GM23338 (cell line): ENCODE data around the gene SPECC1L. TPM values are rescaled to one million over a fixed set of nuclear protein-coding genes. Genes with fewer than 3 reads are reported as not detected.

Source experiments
- ATAC-seq: fragments of 200-7000 bp; cut with Tn5 transposase; 3 replicates; pipeline ENCODE4 v1.9.1; 2020
- DNase-seq: peaks from one replicate; pipeline ENCODE4 v3.0.0-alpha.2; 2015; ENCODE audit warnings: low spot score
- H2AFZ ChIP-seq: fragments of 200-600 bp; sonication (generic); 2 replicates; pipeline ENCODE4 v1.8.0; 2016; ENCODE audit warnings: antibody characterized with exemption, mild to moderate bottlenecking, moderate library complexity
- H3F3A ChIP-seq: fragments of 200-600 bp; sonication (generic); replicated peaks from 2 replicates; pipeline ENCODE4 v1.8.0; 2017; ENCODE audit warnings: antibody characterized with exemption, mixed run types, low read depth
- H3K27ac ChIP-seq: fragments of 200-600 bp; sonication (generic); 2 replicates; pipeline ENCODE4 v1.6.1; 2016; ENCODE audit warnings: low read depth
- H3K27me3 ChIP-seq: fragments of 200-600 bp; sonication (generic); 2 replicates; pipeline ENCODE4 v1.8.0; 2016; ENCODE audit warnings: mild to moderate bottlenecking, mixed run types, moderate library complexity; ENCODE audit not compliant: insufficient read depth
- H3K36me3 ChIP-seq: fragments of 200-600 bp; sonication (generic); 2 replicates; pipeline ENCODE4 v1.8.0; 2016; ENCODE audit warnings: mild to moderate bottlenecking; ENCODE audit not compliant: insufficient read depth
- H3K4me1 ChIP-seq: fragments of 200-600 bp; sonication (generic); 2 replicates; pipeline ENCODE4 v1.8.0; 2016; ENCODE audit warnings: mild to moderate bottlenecking, moderate library complexity; ENCODE audit not compliant: insufficient read depth
- H3K4me2 ChIP-seq: fragments of 200-600 bp; sonication (generic); 2 replicates; pipeline ENCODE4 v1.7.1; 2017; ENCODE audit warnings: mixed run types
- H3K4me3 ChIP-seq: fragments of 200-600 bp; sonication (generic); 2 replicates; pipeline ENCODE4 v1.6.1; 2016; ENCODE audit warnings: mixed run types
- H3K79me2 ChIP-seq: fragments of 200-600 bp; sonication (generic); replicated peaks from 2 replicates; pipeline ENCODE4 v1.8.0; 2017; ENCODE audit warnings: mild to moderate bottlenecking; ENCODE audit not compliant: insufficient read depth
- H3K9me2 ChIP-seq: fragments of 200-600 bp; sonication (generic); 2 replicates; pipeline ENCODE4 v1.8.0; 2017; ENCODE audit not compliant: insufficient read depth
- H4K20me1 ChIP-seq: fragments of 200-600 bp; sonication (generic); replicated peaks from 2 replicates; pipeline ENCODE4 v1.8.0; 2017; ENCODE audit warnings: mild to moderate bottlenecking; ENCODE audit not compliant: insufficient read depth
- H3K27ac Mint-ChIP-seq: 2 replicates; pipeline ENCODE4 v1.8.0; 2020; ENCODE audit warnings: inconsistent platforms, mild to moderate bottlenecking, moderate library complexity, mixed read lengths
- H3K27me3 Mint-ChIP-seq: 3 replicates; pipeline ENCODE4 v1.8.0; 2022; ENCODE audit warnings: low read depth, mild to moderate bottlenecking, moderate library complexity, mixed read lengths, inconsistent platforms; ENCODE audit not compliant: insufficient read depth, poor library complexity
- H3K36me3 Mint-ChIP-seq: 3 replicates; pipeline ENCODE4 v1.8.0; 2021; ENCODE audit warnings: low read depth, mild to moderate bottlenecking, inconsistent platforms, moderate library complexity, mixed read lengths
- H3K4me1 Mint-ChIP-seq: 3 replicates; pipeline ENCODE4 v1.8.0; 2020; ENCODE audit warnings: mild to moderate bottlenecking, inconsistent platforms, mixed read lengths
- H3K4me3 Mint-ChIP-seq: 3 replicates; pipeline ENCODE4 v1.8.0; 2021; ENCODE audit warnings: moderate library complexity, mild to moderate bottlenecking, inconsistent platforms, mixed read lengths
- H3K9me3 Mint-ChIP-seq: 3 replicates; pipeline ENCODE4 v1.8.0; 2020; ENCODE audit warnings: moderate library complexity, mild to moderate bottlenecking, inconsistent platforms, mixed read lengths
- CREB1 ChIP-seq: fragments of 250-450 bp; sonication (Bioruptor Pico); IDR thresholded peaks from 2 replicates; pipeline ENCODE4 v1.5.0; 2020; ENCODE audit warnings: low read depth, mild to moderate bottlenecking, moderate library complexity
- CTCF ChIP-seq, 2 experiments: fragments of 200-600 bp in 1 of 2; sonication (generic) in 1 of 2; conservative IDR thresholded peaks; 2 replicates each; pipeline versions ENCODE4 v1.5.1 to v1.6.1; 2016 to 2017; ENCODE audit warnings: antibody characterized with exemption in 2 of 2, low read depth in 2 of 2, mild to moderate bottlenecking in 2 of 2, moderate library complexity in 1 of 2
- ETS1 ChIP-seq: IDR thresholded peaks from 2 replicates; pipeline ENCODE4 v1.6.1; 2016; ENCODE audit warnings: antibody characterized with exemption
- EZH2 ChIP-seq: fragments of 200-600 bp; sonication (generic); IDR thresholded peaks from one replicate; pipeline ENCODE4 v1.8.0; 2017; ENCODE audit warnings: antibody characterized with exemption, mild to moderate bottlenecking, low read depth; ENCODE audit not compliant: unreplicated experiment
- EZH2phosphoT487 ChIP-seq: fragments of 200-600 bp; sonication (generic); IDR thresholded peaks from one replicate; pipeline ENCODE4 v1.8.1; 2018; ENCODE audit warnings: antibody characterized with exemption; ENCODE audit not compliant: unreplicated experiment
- JUNB ChIP-seq: IDR thresholded peaks from one replicate; pipeline ENCODE4 v1.6.1; 2016; ENCODE audit warnings: antibody characterized with exemption; ENCODE audit not compliant: unreplicated experiment
- NANOG ChIP-seq: IDR thresholded peaks from 2 replicates; pipeline ENCODE4 v1.6.1; 2016; ENCODE audit warnings: antibody characterized with exemption, borderline replicate concordance
- POLR2AphosphoS5 ChIP-seq: IDR thresholded peaks from 2 replicates; pipeline ENCODE4 v1.6.1; 2016; ENCODE audit warnings: antibody characterized with exemption, low read depth
- REST ChIP-seq: IDR thresholded peaks from one replicate; pipeline ENCODE4 v1.6.1; 2018; ENCODE audit warnings: antibody characterized with exemption; ENCODE audit not compliant: unreplicated experiment
- ZNF114 ChIP-seq: fragments of 250-450 bp; sonication (Bioruptor Pico); IDR thresholded peaks from 2 replicates; pipeline ENCODE4 v1.5.0; 2020; ENCODE audit warnings: mild to moderate bottlenecking, moderate library complexity
- ZNF331 ChIP-seq: fragments of 250-450 bp; sonication (Bioruptor Pico); IDR thresholded peaks from 2 replicates; pipeline ENCODE4 v1.5.0; 2020; ENCODE audit warnings: low read depth, mild to moderate bottlenecking, moderate library complexity
- ZNF462 ChIP-seq: fragments of 250-450 bp; sonication (Bioruptor Pico); IDR thresholded peaks from 2 replicates; pipeline ENCODE4 v1.5.0; 2020; ENCODE audit warnings: mild to moderate bottlenecking, moderate library complexity
- polyA plus RNA-seq: library from polyadenylated mRNA; unstranded; fragments of >200 nt; fragmentation: Nextera tagmentation; extraction: Ambion mirVana; gene quantifications from 2 replicates; pipeline ENCODE4 v1.2.1, GENCODE V29; 2016
- total RNA-seq: library from RNA; depleted of rRNA; stranded (reverse); fragments of >200 nt; shearing (Covaris generic); gene quantifications from 2 replicates; pipeline ENCODE4 v1.2.3, GENCODE V29; 2014

SPECC1L gene
- total and polyA plus RNA-seq, 2 experiments from 2014 or later = 24.3 to 44.7 TPM

GRCh38 chr22:24416095-24416494 is 145.5 kb downstream of the SPECC1L start:
- no peak overlapping the region for H3K27ac ChIP-seq
- H3K4me1 Mint-ChIP-seq = peaks cover 11% of the 10 kb centered on the region
- no peaks in the 10 kb centered on the region for H3K27me3 ChIP-seq
- peaks cover 8% of the 10 kb centered on the region; the same call in 1 of the 2 replicates for H3K4me1 ChIP-seq
- TF ChIP-seq ZNF462 (CRISPR knock-in tag) = no peak
- no peak for TF ChIP-seq CTCF (conservative IDR thresholded peaks at IDR 0.05; ENCODE audit: low read depth in 2 of 2)
- TF ChIP-seq REST = no peak
- TF ChIP-seq ZNF114 (CRISPR knock-in tag) = no peak
- TF ChIP-seq CREB1 (CRISPR knock-in tag) = no peak
- TF ChIP-seq ETS1 = no peak
- TF ChIP-seq JUNB = no peak
- no peak for TF ChIP-seq EZH2phosphoT487
- TF ChIP-seq POLR2AphosphoS5 = no peak
- no peak for TF ChIP-seq NANOG
- TF ChIP-seq EZH2 = no peak
- no peak for TF ChIP-seq ZNF331 (CRISPR knock-in tag)
- no peak overlapping the region for H2AFZ ChIP-seq
- no peak for DNase-seq
- no peaks in the 10 kb centered on the region for H3K9me2 ChIP-seq
- H3K27me3 Mint-ChIP-seq = peaks cover 33% of the 10 kb centered on the region
- ATAC-seq = no peak
- peaks cover 20% of the 10 kb centered on the region; the same call in 2 of the 3 replicates for H3K36me3 Mint-ChIP-seq
- no peak overlapping the region for H3K27ac Mint-ChIP-seq
- H3K4me3 Mint-ChIP-seq = no peak overlapping the region
- H3K4me2 ChIP-seq = no peak overlapping the region
- no peak overlapping the region for H3K4me3 ChIP-seq
- no peaks in the 10 kb centered on the region for H3F3A ChIP-seq
- no peaks in the 10 kb centered on the region for H4K20me1 ChIP-seq
- H3K79me2 ChIP-seq = no peaks in the 10 kb centered on the region
- H3K9me3 Mint-ChIP-seq = no peaks in the 10 kb centered on the region
- no peaks in the 10 kb centered on the region for H3K36me3 ChIP-seq
